Hepatocyte (in vitro differentiated cells): ENCODE data around the gene NOP58.

ENCODE experiments used
- CTCF ChIP-seq: fragments of 200-600 bp; sonication (generic); IDR thresholded peaks from 2 replicates; pipeline ENCODE4 v1.5.1; 2016; ENCODE audit warnings: antibody characterized with exemption, mild to moderate bottlenecking; ENCODE audit not compliant: poor library complexity
- EZH2phosphoT487 ChIP-seq: fragments of 200-600 bp; sonication (generic); IDR thresholded peaks from one replicate; pipeline ENCODE4 v1.6.1; 2018; ENCODE audit warnings: antibody characterized with exemption, mild to moderate bottlenecking, low read depth, moderate library complexity; ENCODE audit not compliant: unreplicated experiment, severe bottlenecking

- TF ChIP-seq CTCF (no peak), EZH2phosphoT487 (no peak)
Observed at GRCh38 chr2:202344178-202344577, 78.6 kb downstream of the NOP58 start.
